Spleen (tissue), 7 donors: ENCODE data around the gene GARNL3.

ENCODE experiments used
- POLR2A ChIP-seq, 3 donors: fragments of 450-650 bp; IDR thresholded peaks; one replicate each; pipeline ENCODE4 v1.5.1; 2017; ENCODE audit warnings: antibody characterized with exemption in 3 of 3, mild to moderate bottlenecking in 1 of 3
- POLR2AphosphoS5 ChIP-seq, 3 donors: sonication (generic); formaldehyde crosslinking; IDR thresholded peaks; one replicate each; pipeline ENCODE4 v1.5.1; 2017; ENCODE audit warnings: antibody characterized with exemption in 3 of 3
- TF ChIP-seq, protein P1 (sequence below), 11 experiments: fragments of 200-600 bp in 7 of 11; fragments of 450-650 bp in 4 of 11; sonication (generic) in 4 of 11; IDR thresholded peaks in 8 of 11; conservative IDR thresholded peaks in 3 of 11; 1 replicate in 7 of 11; 2 replicates in 4 of 11; pipeline versions ENCODE4 v1.4.0 to v1.8.0; 2016 to 2021; ENCODE audit warnings: antibody characterized with exemption in 11 of 11, inconsistent platforms in 4 of 11, mild to moderate bottlenecking in 1 of 11
- donor health status: DM: no; HTN: no; CAD: no; lungs with moderate emphysema.
- donor health status: DM: no; HTN: no; CAD: no.
- donor health status: DM: no; HTN: no; CAD: no.

DNA sequence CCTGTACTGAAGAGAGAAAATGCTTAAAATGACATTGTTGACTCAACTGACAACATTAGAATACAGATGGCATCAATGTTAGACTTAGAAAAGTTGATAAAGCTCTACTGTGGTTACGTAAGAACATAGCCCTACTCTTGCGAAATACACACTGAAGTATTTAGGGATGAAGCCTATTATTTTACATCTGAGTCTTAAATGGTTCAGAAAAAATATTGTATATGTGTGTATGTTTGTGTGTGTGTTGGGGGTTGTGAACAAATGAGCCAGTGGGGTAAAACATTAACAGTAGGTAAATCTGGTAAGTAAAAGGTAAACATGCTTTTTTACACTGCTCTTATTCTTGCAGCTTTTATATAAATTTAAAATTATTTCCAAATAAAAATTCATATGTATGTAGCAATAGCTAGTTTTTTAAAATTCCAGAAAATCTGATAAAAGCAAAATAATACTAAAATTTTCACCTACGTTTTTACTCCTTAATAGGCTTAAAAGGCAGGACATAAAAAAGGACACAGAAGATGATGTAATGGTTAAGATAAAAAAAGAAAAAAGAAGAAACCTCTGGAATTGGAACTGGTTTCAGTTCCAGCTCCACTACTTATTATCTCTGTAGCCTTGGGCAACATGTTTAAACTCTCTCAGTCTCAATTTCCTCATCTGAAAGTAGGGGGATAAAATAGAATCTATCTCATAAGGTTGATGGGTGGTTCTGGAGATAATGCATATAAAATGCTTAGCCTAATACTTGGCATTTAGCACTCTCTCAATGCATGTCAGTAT is 44.3 kb downstream of the GARNL3 start:
- no peak for TF ChIP-seq POLR2AphosphoS5 (IDR thresholded peaks at IDR 0.05)
- TF ChIP-seq, protein P1, sequence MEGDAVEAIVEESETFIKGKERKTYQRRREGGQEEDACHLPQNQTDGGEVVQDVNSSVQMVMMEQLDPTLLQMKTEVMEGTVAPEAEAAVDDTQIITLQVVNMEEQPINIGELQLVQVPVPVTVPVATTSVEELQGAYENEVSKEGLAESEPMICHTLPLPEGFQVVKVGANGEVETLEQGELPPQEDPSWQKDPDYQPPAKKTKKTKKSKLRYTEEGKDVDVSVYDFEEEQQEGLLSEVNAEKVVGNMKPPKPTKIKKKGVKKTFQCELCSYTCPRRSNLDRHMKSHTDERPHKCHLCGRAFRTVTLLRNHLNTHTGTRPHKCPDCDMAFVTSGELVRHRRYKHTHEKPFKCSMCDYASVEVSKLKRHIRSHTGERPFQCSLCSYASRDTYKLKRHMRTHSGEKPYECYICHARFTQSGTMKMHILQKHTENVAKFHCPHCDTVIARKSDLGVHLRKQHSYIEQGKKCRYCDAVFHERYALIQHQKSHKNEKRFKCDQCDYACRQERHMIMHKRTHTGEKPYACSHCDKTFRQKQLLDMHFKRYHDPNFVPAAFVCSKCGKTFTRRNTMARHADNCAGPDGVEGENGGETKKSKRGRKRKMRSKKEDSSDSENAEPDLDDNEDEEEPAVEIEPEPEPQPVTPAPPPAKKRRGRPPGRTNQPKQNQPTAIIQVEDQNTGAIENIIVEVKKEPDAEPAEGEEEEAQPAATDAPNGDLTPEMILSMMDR (IDR thresholded peaks at IDR 0.05 in 8 of 11, conservative IDR thresholded peaks at IDR 0.05 in 3 of 11): no peak
- TF ChIP-seq POLR2A (IDR thresholded peaks at IDR 0.05): no peak
